ENCODE results near the gene PGC.

The PGC gene

GRCh38 chr6:41743406-41744235 lies 3.6 kb downstream of the PGC start:
- no peak for DNase-seq

- no peak for DNase-seq
Observed at GRCh38 chr6:41741625-41742490, 5.3 kb downstream of the PGC start.

- no peak for DNase-seq
Observed at GRCh38 chr6:41740366-41741162, 6.6 kb downstream of the PGC start.

- DNase-seq, result no peak
Observed at GRCh38 chr6:41739041-41739440, 8.2 kb downstream of the PGC start.

- no peak for DNase-seq
Observed at GRCh38 chr6:41737591-41738130, 9.5 kb downstream of the PGC start.

- no peak for DNase-seq
Observed at GRCh38 chr6:41736800-41737555, 10.2 kb downstream of the PGC start.

GRCh38 chr6:41736186-41736733 lies 10.9 kb downstream of the PGC start:
- DNase-seq, result no peak

- peak; percentile 97 for DNase-seq
Observed at GRCh38 chr6:41735427-41736185, 11.6 kb downstream of the PGC start, which contains the start of gene TFEB. TSS of gene TFEB (minus strand) at chr6:41735608. CDS start at chr6:41691213, 44,395 bp downstream.

- DNase-seq, result peak; percentile 84
Observed at GRCh38 chr6:41734666-41735426, 12.4 kb downstream of the PGC start.

GRCh38 chr6:41733707-41734665 lies 13.2 kb downstream of the PGC start:
- DNase-seq, result peak; percentile 89

- DNase-seq, result no peak
Observed at GRCh38 chr6:41733360-41733706, 13.9 kb downstream of the PGC start.

- peak; percentile 31 for DNase-seq
Observed at GRCh38 chr6:41732591-41733359, 14.4 kb downstream of the PGC start.

GRCh38 chr6:41732149-41732548 lies 15.0 kb downstream of the PGC start:
- no peak for DNase-seq

GRCh38 chr6:41731561-41732086 lies 15.6 kb downstream of the PGC start:
- no peak for DNase-seq

GRCh38 chr6:41730531-41731436 lies 16.4 kb downstream of the PGC start:
- no peak for DNase-seq

- DNase-seq, result no peak
Observed at GRCh38 chr6:41729624-41730023, 17.6 kb downstream of the PGC start.

GRCh38 chr6:41728954-41729353 lies 18.2 kb downstream of the PGC start:
- DNase-seq, result no peak
